A549 treated with Hydrocortisone at 1 μM for 4 hours (cell line): ENCODE data around the gene KCNK13. TPM values are rescaled to one million over a fixed set of nuclear protein-coding genes. Genes with fewer than 3 reads are reported as not detected.

ENCODE experiments used
- total RNA-seq: library from RNA; stranded (reverse); fragments of 200-300 nt; extraction: Qiagen RNA extraction; gene quantifications from 5 replicates; pipeline ENCODE4 v1.2.3, GENCODE V29; 2022

The KCNK13 gene
- 0.10 to 0.16 TPM (median 0.12 TPM) in 5 replicates for total RNA-seq

DNA sequence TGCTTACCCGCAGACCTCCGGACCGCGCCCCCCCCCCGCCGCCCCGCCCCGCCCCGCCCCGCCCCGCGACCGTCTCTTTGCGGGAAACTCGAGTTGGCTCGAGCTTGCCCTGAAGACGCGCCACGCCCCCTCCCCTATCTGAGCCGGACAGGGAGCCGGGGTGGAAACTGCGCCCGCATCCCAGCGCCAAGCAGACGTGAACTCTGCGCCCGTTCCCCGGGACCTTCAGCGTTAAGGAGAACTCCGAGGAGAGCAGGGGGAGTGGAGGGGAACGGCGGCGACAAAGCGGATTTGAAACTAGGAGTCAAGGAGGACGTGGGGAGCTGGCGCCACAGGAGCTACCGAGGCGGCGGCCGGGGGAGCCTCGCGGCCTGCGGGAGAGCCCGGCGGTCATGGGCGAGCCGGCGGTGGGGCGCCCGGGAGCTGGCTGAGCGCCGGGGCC lies at the start of gene KCNK13:
TSS of gene KCNK13 (plus strand) at position 310 of the 442 bp plus-strand sequence. CDS start 212 bp downstream, outside the sequence.

Other genes with a start within 250 kb of the KCNK13 start
- 12.0 to 14.5 TPM (median 12.6 TPM) in 5 replicates for gene EFCAB11, start 107.3 kb upstream of the KCNK13 start, total RNA-seq
- 12.1 to 17.7 TPM (median 13.7 TPM) in 5 replicates for gene TDP1, start 106.1 kb upstream of the KCNK13 start, total RNA-seq
- gene PSMC1, start 194.6 kb downstream of the KCNK13 start, total RNA-seq: 209 to 349 TPM (median 225 TPM) in 5 replicates